Loucy (cell line): ENCODE data around the gene RBMXL3.

Experiments used
- H2AFZ ChIP-seq: fragments of 200-600 bp; sonication (generic); 2 replicates; pipeline ENCODE4 v1.6.0; 2016; ENCODE audit warnings: antibody characterized with exemption, mild to moderate bottlenecking, low read length, moderate library complexity
- H3F3A ChIP-seq: fragments of 200-600 bp; 2 replicates; pipeline ENCODE4 v1.6.0; 2016; ENCODE audit warnings: antibody characterized with exemption, low read depth, mild to moderate bottlenecking
- H3K27me3 ChIP-seq: fragments of 200-600 bp; sonication (generic); 2 replicates; pipeline ENCODE4 v1.6.1; 2014; ENCODE audit warnings: low read length, mild to moderate bottlenecking; ENCODE audit not compliant: insufficient read depth, poor library complexity, severe bottlenecking
- H3K36me3 ChIP-seq: fragments of 200-600 bp; sonication (generic); 2 replicates; pipeline ENCODE4 v1.6.1; 2016; ENCODE audit warnings: low read length; ENCODE audit not compliant: insufficient read depth
- H3K4me1 ChIP-seq: fragments of 200-600 bp; sonication (generic); 2 replicates; pipeline ENCODE4 v1.5.1; 2014; ENCODE audit warnings: low read length, mild to moderate bottlenecking; ENCODE audit not compliant: insufficient read depth, poor library complexity, severe bottlenecking
- H3K4me2 ChIP-seq: fragments of 200-600 bp; sonication (generic); 2 replicates; pipeline ENCODE4 v1.6.0; 2014; ENCODE audit warnings: antibody characterized with exemption, low read length, low read depth, mild to moderate bottlenecking; ENCODE audit not compliant: poor library complexity, severe bottlenecking
- H3K4me3 ChIP-seq: fragments of 200-600 bp; sonication (generic); 2 replicates; pipeline ENCODE4 v1.5.1; 2014; ENCODE audit warnings: low read length, mild to moderate bottlenecking, mixed read lengths; ENCODE audit not compliant: poor library complexity, severe bottlenecking
- H3K79me2 ChIP-seq: fragments of 200-600 bp; sonication (generic); 2 replicates; pipeline ENCODE4 v1.6.1; 2014; ENCODE audit warnings: low read length; ENCODE audit not compliant: insufficient read depth
- H3K9ac ChIP-seq: fragments of 200-600 bp; sonication (generic); 2 replicates; pipeline ENCODE4 v1.6.0; 2014; ENCODE audit warnings: mild to moderate bottlenecking, low read depth, low read length, moderate library complexity; ENCODE audit not compliant: poor library complexity, severe bottlenecking
- H3K9me2 ChIP-seq: fragments of 200-600 bp; sonication (generic); replicated peaks from 2 replicates; pipeline ENCODE4 v1.6.1; 2016; ENCODE audit warnings: low read depth, low read length, mixed read lengths
- H3K9me3 ChIP-seq: fragments of 200-600 bp; sonication (generic); 2 replicates; pipeline ENCODE4 v1.6.1; 2014; ENCODE audit warnings: mild to moderate bottlenecking, antibody characterized with exemption, low read length, low read depth; ENCODE audit not compliant: insufficient read depth
- H4K20me1 ChIP-seq: fragments of 200-600 bp; sonication (generic); 2 replicates; pipeline ENCODE4 v1.6.0; 2014; ENCODE audit warnings: antibody characterized with exemption, low read length, mild to moderate bottlenecking; ENCODE audit not compliant: insufficient read depth, poor library complexity, severe bottlenecking
- EZH2phosphoT487 ChIP-seq: fragments of 200-600 bp; IDR thresholded peaks from 2 replicates; pipeline ENCODE4 v1.6.1; 2018; ENCODE audit warnings: antibody characterized with exemption, mild to moderate bottlenecking, moderate library complexity, borderline replicate concordance
- TF ChIP-seq, protein P1 (sequence below): fragments of 200-600 bp; sonication (generic); conservative IDR thresholded peaks from 2 replicates; pipeline ENCODE4 v1.5.1; 2014; ENCODE audit warnings: mild to moderate bottlenecking, antibody characterized with exemption, low read length

The RBMXL3 gene

GRCh38 chrX:115226929-115227328 is 37.7 kb downstream of the RBMXL3 start:
- Histone ChIP-seq H3K4me2 (no peak overlapping the region), H3K4me3 (no peak overlapping the region), H3F3A (no peaks in the 10 kb centered on the region), H3K79me2 (no peaks in the 10 kb centered on the region), H3K9ac (no peak overlapping the region), H3K27me3 (no peaks in the 10 kb centered on the region), H2AFZ (no peak overlapping the region), H3K36me3 (no peaks in the 10 kb centered on the region), H3K9me2 (no peaks in the 10 kb centered on the region), H4K20me1 (no peaks in the 10 kb centered on the region), H3K4me1 (no peaks in the 10 kb centered on the region), H3K9me3 (no peaks in the 10 kb centered on the region)
- no peak for TF ChIP-seq EZH2phosphoT487
- TF ChIP-seq, protein P1, sequence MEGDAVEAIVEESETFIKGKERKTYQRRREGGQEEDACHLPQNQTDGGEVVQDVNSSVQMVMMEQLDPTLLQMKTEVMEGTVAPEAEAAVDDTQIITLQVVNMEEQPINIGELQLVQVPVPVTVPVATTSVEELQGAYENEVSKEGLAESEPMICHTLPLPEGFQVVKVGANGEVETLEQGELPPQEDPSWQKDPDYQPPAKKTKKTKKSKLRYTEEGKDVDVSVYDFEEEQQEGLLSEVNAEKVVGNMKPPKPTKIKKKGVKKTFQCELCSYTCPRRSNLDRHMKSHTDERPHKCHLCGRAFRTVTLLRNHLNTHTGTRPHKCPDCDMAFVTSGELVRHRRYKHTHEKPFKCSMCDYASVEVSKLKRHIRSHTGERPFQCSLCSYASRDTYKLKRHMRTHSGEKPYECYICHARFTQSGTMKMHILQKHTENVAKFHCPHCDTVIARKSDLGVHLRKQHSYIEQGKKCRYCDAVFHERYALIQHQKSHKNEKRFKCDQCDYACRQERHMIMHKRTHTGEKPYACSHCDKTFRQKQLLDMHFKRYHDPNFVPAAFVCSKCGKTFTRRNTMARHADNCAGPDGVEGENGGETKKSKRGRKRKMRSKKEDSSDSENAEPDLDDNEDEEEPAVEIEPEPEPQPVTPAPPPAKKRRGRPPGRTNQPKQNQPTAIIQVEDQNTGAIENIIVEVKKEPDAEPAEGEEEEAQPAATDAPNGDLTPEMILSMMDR = peak; percentile 28

DNA sequence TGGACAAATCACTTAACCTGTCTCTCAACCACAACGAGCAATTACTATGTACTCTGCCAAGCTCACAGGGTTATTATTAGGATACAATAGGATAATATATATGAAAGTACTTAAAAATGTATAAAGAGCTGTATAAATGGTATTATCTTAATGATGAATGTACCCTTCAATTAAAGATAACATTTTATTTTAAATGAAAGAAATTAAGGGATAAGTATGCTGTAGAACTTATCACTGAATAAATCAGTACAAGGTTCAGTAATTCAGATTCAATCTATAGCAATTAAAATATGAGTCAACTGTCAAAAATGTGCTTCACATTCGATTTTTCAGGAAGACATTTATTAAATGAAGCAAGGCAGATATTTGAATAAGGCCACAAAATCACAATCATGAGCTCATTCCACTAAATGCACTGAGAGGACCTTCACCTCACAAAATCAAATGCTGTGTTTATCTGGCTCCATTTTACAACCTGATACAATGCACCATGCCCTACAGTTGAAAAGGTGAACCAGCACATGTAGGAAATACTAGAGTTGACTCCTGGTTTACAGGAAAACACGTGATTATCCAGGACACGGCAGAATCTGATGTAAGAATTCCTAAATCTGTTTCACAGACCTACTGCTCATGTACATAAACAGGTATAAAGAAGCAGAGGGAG is 40.3 kb downstream of the RBMXL3 start:
- no peak overlapping the region for H3K4me2 ChIP-seq
- no peak overlapping the region for H2AFZ ChIP-seq
- H3K27me3 ChIP-seq = no peaks in the 10 kb centered on the region
- no peaks in the 10 kb centered on the region for H3K9me3 ChIP-seq
- TF ChIP-seq, protein P1 = no peak
- TF ChIP-seq EZH2phosphoT487 = no peak
- no peak overlapping the region for H3K4me3 ChIP-seq
- H3K9me2 ChIP-seq = no peaks in the 10 kb centered on the region
- H3F3A ChIP-seq = no peaks in the 10 kb centered on the region
- H3K4me1 ChIP-seq = no peaks in the 10 kb centered on the region
- no peaks in the 10 kb centered on the region for H4K20me1 ChIP-seq
- no peaks in the 10 kb centered on the region for H3K79me2 ChIP-seq
- no peaks in the 10 kb centered on the region for H3K36me3 ChIP-seq
- H3K9ac ChIP-seq = no peak overlapping the region

GRCh38 chrX:115232933-115233496 is 43.8 kb downstream of the RBMXL3 start:
- H4K20me1 ChIP-seq = no peaks in the 10 kb centered on the region
- no peaks in the 10 kb centered on the region for H3K4me1 ChIP-seq
- no peaks in the 10 kb centered on the region for H3K27me3 ChIP-seq
- H2AFZ ChIP-seq = no peak overlapping the region
- no peaks in the 10 kb centered on the region for H3K9me3 ChIP-seq
- H3K36me3 ChIP-seq = no peaks in the 10 kb centered on the region
- no peak overlapping the region for H3K4me3 ChIP-seq
- H3F3A ChIP-seq = no peaks in the 10 kb centered on the region
- no peak overlapping the region for H3K9ac ChIP-seq
- no peak for TF ChIP-seq EZH2phosphoT487
- TF ChIP-seq, protein P1 = no peak
- H3K79me2 ChIP-seq = no peaks in the 10 kb centered on the region
- no peak overlapping the region for H3K4me2 ChIP-seq
- no peaks in the 10 kb centered on the region for H3K9me2 ChIP-seq
